Upper lobe of left lung (tissue), 6 donors: ENCODE data around the gene AKR7A2. TPM values are rescaled to one million over a fixed set of nuclear protein-coding genes. Genes with fewer than 3 reads are reported as not detected.

ENCODE experiments used
- ATAC-seq, 2 donors: fragments of 200-7000 bp; cut with Tn5 transposase; one replicate each; pipeline ENCODE4 v1.9.1; 2022; ENCODE audit warnings: mild to moderate bottlenecking in 2 of 2, moderate library complexity in 2 of 2; ENCODE audit not compliant: low FRiP score in 2 of 2
- DNase-seq, 2 donors: peaks; one replicate each; pipeline ENCODE4 v3.0.0-alpha.2; 2019 to 2020
- H3K27ac ChIP-seq, 4 donors: fragments of 200-600 bp; sonication (generic); one replicate each; pipeline ENCODE4 v1.5.1; 2016 to 2019
- H3K27me3 ChIP-seq, 4 donors: fragments of 200-600 bp; sonication (generic); one replicate each; pipeline ENCODE4 v1.5.1; 2017 to 2019
- H3K36me3 ChIP-seq, 4 donors: fragments of 200-600 bp; sonication (generic); one replicate each; pipeline ENCODE4 v1.5.1; 2016 to 2019
- H3K4me1 ChIP-seq, 4 donors: fragments of 200-600 bp; sonication (generic); one replicate each; pipeline ENCODE4 v1.5.1; 2018 to 2019
- H3K4me3 ChIP-seq, 4 donors: fragments of 200-600 bp; sonication (generic); one replicate each; pipeline ENCODE4 v1.5.1; 2017 to 2019; ENCODE audit warnings: mild to moderate bottlenecking in 2 of 4, moderate library complexity in 1 of 4
- H3K9me3 ChIP-seq, 4 donors: fragments of 200-600 bp; sonication (generic); one replicate each; pipeline ENCODE4 v1.5.1; 2018 to 2019
- CTCF ChIP-seq, 6 experiments: fragments of 450-650 bp in 4 of 6; fragments of 200-600 bp in 2 of 6; sonication (generic) in 2 of 6; IDR thresholded peaks; one replicate each; pipeline ENCODE4 v1.5.1; 2016 to 2019; ENCODE audit warnings: antibody characterized with exemption in 6 of 6
- EP300 ChIP-seq, 4 donors: sonication (generic); formaldehyde crosslinking; IDR thresholded peaks; one replicate each; pipeline ENCODE4 v1.5.1; 2017; ENCODE audit warnings: antibody characterized with exemption in 4 of 4, control low read depth in 2 of 4
- POLR2A ChIP-seq, 4 donors: fragments of 450-650 bp; IDR thresholded peaks; one replicate each; pipeline ENCODE4 v1.5.1; 2016 to 2017; ENCODE audit warnings: antibody characterized with exemption in 4 of 4, mild to moderate bottlenecking in 2 of 4
- POLR2AphosphoS5 ChIP-seq, 2 donors: sonication (generic); formaldehyde crosslinking; IDR thresholded peaks; one replicate each; pipeline ENCODE4 v1.5.1; 2017; ENCODE audit warnings: antibody characterized with exemption in 2 of 2
- WGBS, 2 donors: methylation state at CpG; one replicate each; pipeline ENCODE4 v1.1.5; 2017 to 2018; 5-methylcytosine and 5-hydroxymethylcytosine counted together
- total RNA-seq, 6 donors: library from RNA; depleted of rRNA in 4 of 6; stranded (reverse); fragments of >200 nt in 4 of 6; gene quantifications; one replicate each; pipeline versions ENCODE4 v1.1.0 to v1.2.1, GENCODE V29; 2016 to 2021
- donor health status: DM: no; HTN: no; CAD: no; lungs with moderate emphysema.
- donor health status: DM: no; HTN: yes; CAD: no; lungs with severe emphysema.

Gene AKR7A2
- total RNA-seq, 6 donors from 2014 or later, result 25.2 to 66.3 (median 47.6) TPM

GRCh38 chr1:19315378-19316198 lies 3.6 kb upstream of the AKR7A2 start:
- ATAC-seq (no peak), DNase-seq (no peak)
- peak overlapping the region in 2 of 4 donors; percentile 26 to 35 for H3K27ac ChIP-seq
- H3K27me3 ChIP-seq, result no peaks in the 10 kb centered on the region
- WGBS, 2 donors, result 50 to 76% methylated on average over 9 to 17 of the region's 17 CpGs
- H3K4me1 ChIP-seq, result peaks cover 25 to 52% (median 26%) of the 10 kb centered on the region in 4 donors
- TF ChIP-seq POLR2A (IDR thresholded peaks at IDR 0.05), result no peak
- no peak for TF ChIP-seq CTCF (IDR thresholded peaks at IDR 0.05)
- no peak for TF ChIP-seq POLR2AphosphoS5 (IDR thresholded peaks at IDR 0.05)
- TF ChIP-seq EP300 (IDR thresholded peaks at IDR 0.05), result no peak
- H3K36me3 ChIP-seq, result peaks cover 0 to 16% (median 9%) of the 10 kb centered on the region in 4 donors
- no peak overlapping the region for H3K4me3 ChIP-seq
- no peaks in the 10 kb centered on the region for H3K9me3 ChIP-seq

- DNase-seq (no peak), ATAC-seq (no peak)
- H3K9me3 ChIP-seq, result no peaks in the 10 kb centered on the region
- no peak for TF ChIP-seq POLR2AphosphoS5 (IDR thresholded peaks at IDR 0.05)
- no peak for TF ChIP-seq CTCF (IDR thresholded peaks at IDR 0.05)
- TF ChIP-seq EP300 (IDR thresholded peaks at IDR 0.05), result no peak
- TF ChIP-seq POLR2A (IDR thresholded peaks at IDR 0.05), result no peak
- peaks cover 0 to 15% (median 7%) of the 10 kb centered on the region in 4 donors for H3K36me3 ChIP-seq
- WGBS, 2 donors, result 77 to 85% methylated on average over 8 to 10 of the region's 10 CpGs
- no peak overlapping the region for H3K4me3 ChIP-seq
- H3K27me3 ChIP-seq, result no peaks in the 10 kb centered on the region
- H3K4me1 ChIP-seq, result peaks cover 26 to 54% (median 28%) of the 10 kb centered on the region in 4 donors
- H3K27ac ChIP-seq, result no peak overlapping the region
These were observed 2.3 kb upstream of the AKR7A2 start for GRCh38 chr1:19313961-19314882.

GRCh38 chr1:19313636-19313959 lies 1.7 kb upstream of the AKR7A2 start:
- H3K4me1 ChIP-seq, result peaks cover 26 to 54% (median 28%) of the 10 kb centered on the region in 4 donors

More at GRCh38 chr1:19313636-19313959, 1.7 kb upstream of the AKR7A2 start:
- TF ChIP-seq POLR2AphosphoS5 (IDR thresholded peaks at IDR 0.05) (no peak), EP300 (IDR thresholded peaks at IDR 0.05) (no peak), POLR2A (IDR thresholded peaks at IDR 0.05) (no peak), CTCF (IDR thresholded peaks at IDR 0.05) (no peak)
- ATAC-seq (no peak), DNase-seq (no peak)
- peak overlapping the region in 1 of 4 donors; percentile 98 for H3K4me3 ChIP-seq
- H3K9me3 ChIP-seq, result no peaks in the 10 kb centered on the region
- 93 to 94% methylated on average over 4 of the region's 4 CpGs for WGBS, 2 donors
- H3K27ac ChIP-seq, result no peak overlapping the region
- H3K27me3 ChIP-seq, result no peaks in the 10 kb centered on the region
- peaks cover 0 to 12% (median 6%) of the 10 kb centered on the region in 4 donors for H3K36me3 ChIP-seq
